AG04449 (cell line): ENCODE measurements around the gene C1QTNF9B.

Source experiments
- CTCF ChIA-PET: fragments of 350-600 bp; formaldehyde crosslinking; extraction: SDS; loops from one replicate; lab custom pipeline; 2021; ENCODE audit warnings: antibody characterized with exemption; lab: Yijun Ruan, JAX
- POLR2A ChIA-PET: fragments of 400-600, 350-600 bp; formaldehyde crosslinking; extraction: SDS; loops from one replicate; lab custom pipeline; 2020; ENCODE audit warnings: antibody characterized with exemption, inconsistent platforms; lab: Yijun Ruan, JAX
- DNase-seq: peaks from one replicate; pipeline ENCODE4 v3.0.0-alpha.2; 2010; ENCODE audit warnings: low read depth, low spot score
- H3K4me3 ChIP-seq: 2 replicates; pipeline ENCODE4 v1.5.1; 2011; ENCODE audit warnings: low read depth, mild to moderate bottlenecking, control low read depth, low read length
- CTCF ChIP-seq: IDR thresholded peaks from one replicate; pipeline ENCODE4 v1.5.1; 2011; ENCODE audit warnings: mild to moderate bottlenecking, moderate library complexity, low read length, control low read depth, inconsistent platforms; ENCODE audit not compliant: insufficient read depth; ENCODE audit errors: missing control alignments

C1QTNF9B gene

GRCh38 chr13:23928985-23929384 lies 31.7 kb upstream of the C1QTNF9B start:
- ChIA-PET CTCF (interaction anchor here (0.8 to 4.5 kb wide), 4 partner anchors 9 to 300 kb away, joined by 3 to 33 read pairs (median 4); no protein-coding TSS in a partner anchor), POLR2A (no interaction called here)
- peak; percentile 59 for DNase-seq
- H3K4me3 ChIP-seq, result no peak overlapping the region
- no peak for TF ChIP-seq CTCF

GRCh38 chr13:23923031-23923430 lies 25.7 kb upstream of the C1QTNF9B start:
- CTCF ChIA-PET, result interaction anchor here (1.5 to 11.6 kb wide), 9 partner anchors 13 to 310 kb away, joined by 3 to 152 read pairs (median 10); no protein-coding TSS in a partner anchor
- POLR2A ChIA-PET, result no interaction called here
- no peak for TF ChIP-seq CTCF
- H3K4me3 ChIP-seq, result no peak overlapping the region
- no peak for DNase-seq

- ChIA-PET CTCF (interaction anchor here (0.6 to 11.6 kb wide), 17 partner anchors 8 to 309 kb away, joined by 3 to 152 read pairs (median 5); no protein-coding TSS in a partner anchor), POLR2A (no interaction called here)
- no peak for DNase-seq
- no peak for TF ChIP-seq CTCF
- no peak overlapping the region for H3K4me3 ChIP-seq
Measured at GRCh38 chr13:23922005-23922932, 25.0 kb upstream of the C1QTNF9B start.

- TF ChIP-seq CTCF, result peak; percentile 37
- ChIA-PET POLR2A (no interaction called here), CTCF (interaction anchor here (0.6 to 11.6 kb wide), 17 partner anchors 9 to 310 kb away, joined by 3 to 152 read pairs (median 5); no protein-coding TSS in a partner anchor)
- H3K4me3 ChIP-seq, result no peak overlapping the region
- DNase-seq, result no peak
Measured at GRCh38 chr13:23921451-23921888, 24.2 kb upstream of the C1QTNF9B start.

GRCh38 chr13:23919006-23919405 lies 21.7 kb upstream of the C1QTNF9B start:
- no peak for DNase-seq
- TF ChIP-seq CTCF, result no peak
- POLR2A ChIA-PET, result no interaction called here
- H3K4me3 ChIP-seq, result no peak overlapping the region
- CTCF ChIA-PET, result interaction anchor here (0.7 to 11.6 kb wide), 17 partner anchors 8 to 452 kb away, joined by 3 to 152 read pairs (median 3); no protein-coding TSS in a partner anchor

GRCh38 chr13:23918208-23918607 lies 20.9 kb upstream of the C1QTNF9B start:
- CTCF ChIA-PET, result interaction anchor here (1.0 to 11.6 kb wide), 14 partner anchors 11 to 451 kb away, joined by 3 to 152 read pairs (median 4); no protein-coding TSS in a partner anchor
- no peak for DNase-seq
- POLR2A ChIA-PET, result no interaction called here
- no peak for TF ChIP-seq CTCF
- no peak overlapping the region for H3K4me3 ChIP-seq
